ENCODE results near the gene PTPA.
"Not testable (repeated sequence)": the region's sequence is repeated elsewhere in the genome, so short reads cannot be mapped to it uniquely, and the experiment has no call there.

DNA sequence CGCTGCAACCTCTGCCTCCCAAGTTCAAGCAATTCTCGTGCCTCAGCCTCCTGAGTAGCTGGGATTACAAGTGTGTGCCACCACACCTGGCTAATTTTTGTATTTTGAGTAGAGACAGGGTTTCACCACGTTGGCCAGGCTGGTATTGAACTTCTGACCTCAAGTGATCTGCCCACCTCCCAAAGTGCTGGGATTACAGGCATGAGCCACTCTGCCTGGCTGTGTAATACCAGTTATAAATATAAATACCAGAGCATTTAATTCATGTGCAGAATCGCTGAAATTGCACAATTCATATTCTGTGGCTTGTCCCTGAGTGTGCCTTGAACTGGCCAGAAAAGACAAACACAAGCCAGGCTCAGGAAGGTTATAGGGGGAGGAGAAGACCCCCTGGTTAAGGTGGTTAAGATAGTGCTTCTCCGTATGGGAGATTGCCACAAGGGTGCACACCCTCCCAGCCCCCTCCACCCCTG is 52.0 kb downstream of the PTPA start:
- not testable (repeated sequence) for TF ChIP-seq CTCF (conservative IDR thresholded peaks at IDR 0.05); EZH2 (IDR thresholded peaks at IDR 0.05; ENCODE audit: low read depth)

All from PC-9 (cell line).